NOMO-1 (cell line): Measurements from ENCODE around the gene TEAD3.

Source experiments
- DNase-seq, 2 experiments: peaks; one replicate each; lab custom pipeline; 2025; ENCODE audit not compliant: unreplicated experiment in 2 of 2; lab: John Stamatoyannopoulos, UW

TEAD3 gene

DNA sequence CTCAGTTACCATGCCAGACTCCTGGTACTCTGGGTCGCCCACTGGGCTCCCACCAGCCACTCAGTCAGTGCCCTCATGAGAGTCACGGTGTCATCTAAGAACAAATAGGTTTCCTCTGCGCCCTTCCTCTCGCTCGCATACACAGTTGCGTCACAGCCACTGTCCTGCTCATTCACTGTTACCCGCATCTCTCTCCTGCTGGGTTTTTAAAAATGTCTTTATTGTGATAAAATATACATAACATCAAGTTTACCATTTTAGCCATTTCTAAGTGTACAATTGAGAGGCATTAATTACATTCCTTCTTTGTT is 4.0 kb downstream of the TEAD3 start:
- peak; percentile 24 to 52 for DNase-seq

DNA sequence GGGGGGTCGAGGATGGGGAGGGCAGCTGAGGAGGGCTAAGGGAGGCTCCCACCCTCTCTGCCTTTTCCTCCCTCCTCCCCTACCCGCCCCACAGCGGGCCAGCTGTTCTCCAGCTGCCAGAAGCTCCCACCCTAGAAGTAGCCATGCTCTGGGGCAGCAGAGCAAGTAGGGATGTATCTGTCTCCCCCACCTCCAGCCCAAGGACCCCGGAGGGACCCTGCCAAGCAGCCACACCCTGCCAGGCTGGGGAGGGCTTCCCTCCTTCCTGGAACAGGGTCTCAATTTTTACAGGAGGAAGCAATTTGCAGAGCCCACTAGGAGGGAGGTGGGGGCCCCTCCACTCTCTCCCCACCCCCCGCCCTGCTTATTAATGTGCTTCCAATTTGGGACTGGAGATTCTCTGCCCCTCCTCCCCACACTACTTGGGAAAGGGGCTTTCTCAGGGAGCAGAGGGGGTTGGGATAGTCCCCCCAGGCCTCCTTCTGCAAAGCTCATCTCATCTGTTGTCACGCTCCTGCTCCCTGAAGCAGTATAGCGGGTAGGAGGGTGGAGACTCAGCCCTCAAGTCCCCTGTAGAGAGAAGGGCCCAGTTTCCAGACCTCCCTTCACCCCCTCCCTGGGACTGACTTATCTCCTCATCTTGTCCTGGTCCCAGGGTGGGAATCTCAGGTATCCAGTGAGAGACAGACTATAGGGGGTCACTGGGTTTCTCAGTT is 4.5 kb downstream of the TEAD3 start:
- no peak for DNase-seq

- no peak for DNase-seq
Observed at GRCh38 chr6:35491558-35492257, 5.2 kb downstream of the TEAD3 start.

GRCh38 chr6:35490821-35491557 is 5.9 kb downstream of the TEAD3 start:
- DNase-seq = no peak

DNA sequence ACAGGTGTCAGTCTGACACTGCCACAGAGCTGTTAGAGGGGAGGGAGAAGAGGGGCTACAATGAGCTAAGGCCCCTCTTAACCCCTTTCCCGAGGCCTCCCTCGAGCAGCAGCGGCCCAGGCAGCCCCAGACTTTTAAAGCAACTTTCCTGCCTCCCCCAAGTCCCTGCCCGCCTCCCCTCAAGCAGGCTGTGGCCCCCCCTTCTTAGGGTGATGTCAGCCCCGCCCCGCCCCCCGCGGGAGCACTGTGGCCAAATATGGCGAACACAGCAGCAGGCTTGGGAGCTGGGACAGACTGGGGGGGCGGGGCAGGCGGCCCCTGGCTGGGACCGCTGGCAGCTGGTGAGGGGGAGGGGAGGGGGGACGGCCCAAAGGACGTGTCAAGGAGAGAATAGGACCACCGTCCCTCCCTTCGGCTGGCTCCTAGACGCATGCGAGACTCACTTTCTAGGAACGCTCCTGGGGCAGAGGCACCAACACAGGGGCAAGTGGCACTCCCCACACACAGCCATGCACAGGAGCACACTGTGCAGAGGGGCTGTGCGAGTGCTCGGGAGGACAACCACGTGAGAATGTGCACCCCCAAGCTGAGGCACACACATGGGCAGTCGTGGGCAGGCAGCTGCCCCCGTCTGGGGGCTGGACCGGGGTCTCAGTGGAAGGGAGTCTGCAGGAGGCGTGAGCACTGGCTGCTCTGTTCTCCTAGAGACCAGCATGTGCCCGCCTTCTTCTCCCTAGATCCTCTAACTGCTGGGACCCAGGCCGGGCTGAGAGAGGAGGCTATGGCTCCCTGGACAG is 6.7 kb downstream of the TEAD3 start:
- no peak for DNase-seq

- no peak for DNase-seq
Observed at GRCh38 chr6:35489066-35489465, 7.8 kb downstream of the TEAD3 start.

GRCh38 chr6:35488517-35488862 is 8.4 kb downstream of the TEAD3 start:
- DNase-seq = no peak

DNA sequence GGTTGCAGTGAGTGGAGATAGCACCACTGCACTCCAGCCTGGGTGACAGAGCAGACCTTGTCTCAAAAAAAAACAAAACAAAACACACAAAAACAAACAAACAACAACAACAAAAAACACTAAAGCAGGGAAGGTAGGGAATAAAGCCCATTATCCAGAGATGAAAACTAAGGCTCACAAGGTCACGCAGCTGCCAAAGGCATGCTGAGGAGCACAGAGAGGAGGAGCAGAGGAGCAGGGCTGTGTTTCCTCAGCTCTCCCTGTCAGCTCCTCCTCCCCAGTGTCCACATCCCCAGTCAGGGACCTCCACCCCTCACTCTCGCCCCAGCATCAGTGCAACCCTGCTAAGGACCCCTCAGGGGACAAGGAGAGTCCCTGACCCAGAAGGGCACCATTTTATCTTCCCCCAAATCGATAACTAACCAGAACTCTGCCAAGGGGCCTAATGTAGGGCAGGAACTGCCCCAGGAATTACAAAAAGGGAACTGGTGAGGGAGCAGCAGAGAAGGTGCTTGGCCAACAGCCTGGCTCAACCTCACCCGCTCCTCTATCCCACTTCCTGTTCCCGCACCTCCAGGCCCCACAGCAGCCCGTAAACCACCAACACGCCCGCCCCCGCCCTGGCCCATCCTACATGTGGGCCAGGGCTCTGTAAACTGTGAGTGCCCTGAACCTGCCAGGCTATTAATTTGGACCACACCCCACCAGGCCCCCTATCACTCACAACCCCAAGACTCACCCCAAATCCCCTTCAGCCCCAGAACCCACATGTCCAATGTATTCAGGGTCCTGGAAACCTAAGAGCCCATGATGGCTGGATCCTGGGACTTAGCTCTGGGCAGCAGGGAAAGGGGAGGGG is 9.0 kb downstream of the TEAD3 start:
- DNase-seq = peak; percentile 61 to 81

GRCh38 chr6:35486005-35486925 is 10.6 kb downstream of the TEAD3 start:
- DNase-seq = no peak

GRCh38 chr6:35485402-35485877 is 11.4 kb downstream of the TEAD3 start:
- DNase-seq = no peak

GRCh38 chr6:35484921-35485392 is 11.9 kb downstream of the TEAD3 start:
- DNase-seq = no peak

GRCh38 chr6:35483893-35484645 is 12.8 kb downstream of the TEAD3 start:
- DNase-seq = peak in 1 of 2 experiments; percentile 14

GRCh38 chr6:35483490-35483889 is 13.4 kb downstream of the TEAD3 start:
- DNase-seq = no peak

GRCh38 chr6:35483062-35483461 is 13.8 kb downstream of the TEAD3 start:
- no peak for DNase-seq

DNA sequence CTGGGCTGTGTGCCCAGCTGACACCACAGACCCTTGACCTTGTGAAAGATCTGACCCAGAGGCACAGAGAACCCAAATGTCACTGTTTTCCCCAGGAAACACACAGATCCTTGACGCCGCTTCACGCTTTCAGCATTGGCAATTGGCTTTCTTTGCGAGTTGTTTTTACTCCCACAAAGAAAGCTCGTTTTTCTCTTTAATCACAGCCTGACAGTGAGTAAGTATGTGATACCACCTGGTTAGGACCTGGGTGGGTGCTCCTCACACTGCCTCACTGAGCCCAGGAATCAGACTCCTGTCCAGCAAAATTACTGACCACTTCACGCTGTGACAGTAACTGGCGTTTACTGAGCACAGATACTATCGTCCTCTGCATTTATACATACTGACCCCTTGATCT is 15.7 kb downstream of the TEAD3 start:
- DNase-seq = no peak

- no peak for DNase-seq
Observed at GRCh38 chr6:35480176-35480575, 16.7 kb downstream of the TEAD3 start.

DNA sequence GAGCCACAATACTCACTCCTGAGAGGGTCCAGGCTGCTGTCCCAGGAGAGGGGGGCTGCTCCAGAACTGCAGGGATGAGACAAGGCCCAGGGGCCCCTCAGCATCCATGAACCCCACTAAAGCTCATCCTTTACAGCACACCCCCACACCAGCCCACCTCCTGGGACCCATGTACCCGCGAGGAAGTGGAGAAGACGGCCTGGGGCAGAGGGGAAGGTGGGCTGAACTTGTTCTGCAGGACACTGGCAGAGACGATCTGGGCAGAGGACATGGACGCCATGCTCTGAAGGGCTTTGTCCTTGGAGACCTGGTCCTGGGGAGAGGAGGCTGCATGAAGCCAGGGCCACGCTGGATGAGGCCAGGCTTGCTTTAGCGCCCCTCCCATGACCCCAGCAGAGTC is 18.6 kb downstream of the TEAD3 start:
- DNase-seq = no peak

GRCh38 chr6:35477551-35478179 is 19.2 kb downstream of the TEAD3 start:
- no peak for DNase-seq
